PC-3 (cell line): ENCODE results near the gene HIRA.

Experiments
- CTCF ChIP-seq: fragments of 300-600 bp; sonication (generic); conservative IDR thresholded peaks from 2 replicates; pipeline ENCODE4 v1.5.1; 2017; ENCODE audit warnings: antibody characterized with exemption, low read depth, mild to moderate bottlenecking, low read length
- EZH2 ChIP-seq: fragments of 300-600 bp; sonication (generic); IDR thresholded peaks from one replicate; pipeline ENCODE4 v1.6.1; 2017; ENCODE audit warnings: antibody characterized with exemption, mild to moderate bottlenecking, low read length; ENCODE audit not compliant: unreplicated experiment

- TF ChIP-seq CTCF, result no peak
- TF ChIP-seq EZH2, result no peak
These were observed 74.7 kb downstream of the HIRA start for GRCh38 chr22:19356708-19357269.
